K562 (cell line): ENCODE measurements around the gene SYNGR4. TPM values are rescaled to one million over a fixed set of nuclear protein-coding genes. Genes with fewer than 3 reads are reported as not detected.

Experiments
- DMBX1 ChIP-seq: fragments of 250-450 bp; sonication (Bioruptor Pico); IDR thresholded peaks from 2 replicates; pipeline ENCODE4 v1.8.0; 2022; ENCODE audit warnings: inconsistent platforms, mild to moderate bottlenecking, moderate library complexity, borderline replicate concordance
- E2F3 ChIP-seq: fragments of 250-450 bp; sonication (Bioruptor Pico); IDR thresholded peaks from 2 replicates; pipeline ENCODE4 v1.4.0; 2020; ENCODE audit warnings: mild to moderate bottlenecking
- EZH2 ChIP-seq: IDR thresholded peaks from 2 replicates; pipeline ENCODE4 v1.6.1; 2012; ENCODE audit warnings: low read depth, mild to moderate bottlenecking, inconsistent platforms, low read length, borderline replicate concordance
- FOXA3 ChIP-seq, 2 experiments: fragments of 450-650 bp in 1 of 2; sonication (generic) in 1 of 2; formaldehyde crosslinking; IDR thresholded peaks in 1 of 2; conservative IDR thresholded peaks in 1 of 2; 2 replicates each; pipeline versions ENCODE4 v1.4.0 to v1.8.0; 2020 to 2022; ENCODE audit warnings: mild to moderate bottlenecking in 2 of 2, missing genetic modification reagents in 1 of 2
- FOXJ2 ChIP-seq: fragments of 200-800 bp; sonication (Bioruptor generic); IDR thresholded peaks from 2 replicates; pipeline ENCODE4 v1.6.1; 2016; ENCODE audit warnings: missing genetic modification characterization, missing compliant biosample characterization
- FUS ChIP-seq: fragments of 200-400 bp; formaldehyde crosslinking; optimal IDR thresholded peaks from 2 replicates; pipeline ENCODE3; 2017; ENCODE audit warnings: low read depth, low read length
- MYBL2 ChIP-seq, 2 experiments: fragments of 450-650 bp in 1 of 2; sonication (generic) in 1 of 2; formaldehyde crosslinking in 1 of 2; IDR thresholded peaks; 2 replicates each; pipeline versions ENCODE4 v1.6.1 to v1.8.1; 2017 to 2022; ENCODE audit warnings: borderline replicate concordance in 1 of 2, inconsistent platforms in 1 of 2, low read depth in 1 of 2, mild to moderate bottlenecking in 1 of 2, missing genetic modification reagents in 1 of 2, moderate library complexity in 1 of 2
- MYC ChIP-seq, 2 experiments: fragments of 250-450 bp in 1 of 2; sonication (Bioruptor Pico) in 1 of 2; IDR thresholded peaks; 2 replicates each; pipeline versions ENCODE4 v1.5.1 to v1.6.1; 2012 to 2021; ENCODE audit warnings: low read depth in 2 of 2, borderline replicate concordance in 1 of 2, improper control_type of control experiment in 1 of 2, low read length in 1 of 2, mild to moderate bottlenecking in 1 of 2, moderate library complexity in 1 of 2
- NFIC ChIP-seq: fragments of 450-650 bp; IDR thresholded peaks from 2 replicates; pipeline ENCODE4 v1.6.1; 2017; ENCODE audit warnings: mild to moderate bottlenecking, inconsistent platforms
- SAP30 ChIP-seq: fragments of 200-600 bp; sonication (generic); IDR thresholded peaks from 2 replicates; pipeline ENCODE4 v1.6.1; 2012; ENCODE audit warnings: borderline replicate concordance, low read depth, mild to moderate bottlenecking, moderate library complexity, low read length, control low read depth, inconsistent platforms; ENCODE audit not compliant: insufficient read depth, poor library complexity, severe bottlenecking
- SIN3B ChIP-seq: fragments of 450-650 bp; IDR thresholded peaks from 2 replicates; pipeline ENCODE4 v1.6.1; 2017; ENCODE audit warnings: low read depth, mild to moderate bottlenecking, moderate library complexity
- TRIM25 ChIP-seq: fragments of 450-650 bp; IDR thresholded peaks from 2 replicates; pipeline ENCODE4 v1.7.0; 2016; ENCODE audit warnings: borderline replicate concordance
- ZFP91 ChIP-seq: sonication (generic); formaldehyde crosslinking; IDR thresholded peaks from 2 replicates; pipeline ENCODE4 v1.8.0; 2022; ENCODE audit warnings: mild to moderate bottlenecking, missing genetic modification reagents
- ZNF609 ChIP-seq: sonication (generic); formaldehyde crosslinking; IDR thresholded peaks from 2 replicates; pipeline ENCODE4 v1.8.1; 2023; ENCODE audit warnings: missing genetic modification reagents, mild to moderate bottlenecking, borderline replicate concordance
- polyA plus RNA-seq, 8 experiments: library from polyadenylated mRNA; depleted of rRNA in 4 of 8; stranded (reverse) in 5 of 8; unstranded in 3 of 8; fragments of >200 nt; fragmentation: Nextera tagmentation in 2 of 8; fragmentation: Illumina TruSeq in 1 of 8; extraction: Ambion mirVana in 2 of 8; extraction: Trizol in 1 of 8; gene quantifications; 2 replicates each; pipeline versions ENCODE4 v1.2.1 to v1.2.3, GENCODE V29; 2011 to 2014; ENCODE audit warnings: inconsistent platforms in 1 of 8, missing spikeins in 1 of 8
- total RNA-seq, 7 experiments: library from RNA; depleted of rRNA in 6 of 7; stranded (reverse); fragments of >200 nt in 6 of 7; fragmentation: Illumina TruSeq in 2 of 7; extraction: Trizol in 2 of 7; gene quantifications; 2 replicates each; pipeline versions ENCODE4 v1.2.1 to v1.2.3, GENCODE V29; 2011 to 2021; ENCODE audit warnings: low replicate concordance in 1 of 7

SYNGR4 gene
- total and polyA plus RNA-seq, 9 of the 15 experiments (the other 6 are each of a cell fraction or from before 2014, with no cell fraction given): 0.07 to 0.14 TPM; not detected in 7

- peak in 1 of 2 experiments; percentile 43; a peak in 1 of 4 replicates for TF ChIP-seq FOXA3 (CRISPR knock-in tag; conservative IDR thresholded peaks at IDR 0.05 in 1 of 2, IDR thresholded peaks at IDR 0.05 in 1 of 2)
- no peak for TF ChIP-seq TRIM25
- no peak; the same call in 1 of the 2 replicates for TF ChIP-seq MYBL2 (IDR thresholded peaks at IDR 0.05; ENCODE audit: low read depth)
- no peak for TF ChIP-seq MYBL2 (CRISPR knock-in tag; IDR thresholded peaks at IDR 0.05; ENCODE audit: borderline replicate concordance)
- TF ChIP-seq FUS: no peak
- peak; percentile 69 for TF ChIP-seq MYC (IDR thresholded peaks at IDR 0.05; ENCODE audit: low read depth, low read length)
- no peak for TF ChIP-seq MYC (CRISPR knock-in tag; IDR thresholded peaks at IDR 0.05; ENCODE audit: borderline replicate concordance, low read depth)
- TF ChIP-seq ZNF609 (CRISPR knock-in tag): no peak
- TF ChIP-seq E2F3: peak; percentile 97
- no peak for TF ChIP-seq SIN3B
- peak; percentile 84 for TF ChIP-seq NFIC
- no peak for TF ChIP-seq ZFP91 (CRISPR knock-in tag)
- no peak for TF ChIP-seq FOXJ2 (tag)
- TF ChIP-seq DMBX1: no peak
- no peak for TF ChIP-seq EZH2
- TF ChIP-seq SAP30: no peak
These were observed at the start of gene SYNGR4, which contains the start of gene TMEM143 (continued) for GRCh38 chr19:48363810-48364597.
